Fibroblast of skin of right biceps (primary cell): ENCODE results near the gene U2AF2.

ENCODE experiments used
- DNase-seq: peaks from one replicate; pipeline ENCODE4 v3.0.0-alpha.2; 2013

Gene U2AF2

GRCh38 chr19:55677572-55678028 lies 22.8 kb downstream of the U2AF2 start:
- no peak for DNase-seq

GRCh38 chr19:55678121-55678671 lies 23.4 kb downstream of the U2AF2 start:
- no peak for DNase-seq

GRCh38 chr19:55679343-55680257 lies 24.8 kb downstream of the U2AF2 start:
- peak; percentile 32 for DNase-seq

GRCh38 chr19:55680339-55681130 lies 25.7 kb downstream of the U2AF2 start:
- no peak for DNase-seq

- DNase-seq = no peak
Observed at GRCh38 chr19:55681131-55682092, 26.6 kb downstream of the U2AF2 start.

GRCh38 chr19:55683449-55684261 lies 28.8 kb downstream of the U2AF2 start:
- no peak for DNase-seq

GRCh38 chr19:55684946-55685681 lies 30.3 kb downstream of the U2AF2 start:
- no peak for DNase-seq

- DNase-seq = no peak
Observed at GRCh38 chr19:55685776-55686175, 30.9 kb downstream of the U2AF2 start.

GRCh38 chr19:55686311-55687050 lies 31.6 kb downstream of the U2AF2 start:
- DNase-seq = no peak

- no peak for DNase-seq
Observed at GRCh38 chr19:55687281-55688201, 32.7 kb downstream of the U2AF2 start.

- DNase-seq = no peak
Observed at GRCh38 chr19:55688422-55689218, 33.8 kb downstream of the U2AF2 start.

- DNase-seq = no peak
Observed at GRCh38 chr19:55689411-55690108, 34.7 kb downstream of the U2AF2 start.

GRCh38 chr19:55690109-55690768 lies 35.4 kb downstream of the U2AF2 start:
- DNase-seq = no peak

- DNase-seq = no peak
Observed at GRCh38 chr19:55690769-55691545, 36.1 kb downstream of the U2AF2 start.

- no peak for DNase-seq
Observed at GRCh38 chr19:55691561-55692481, 37.0 kb downstream of the U2AF2 start.
